AG08395 (cell line): ENCODE measurements around the gene SGSM1.

ENCODE experiments used
- DNase-seq: peaks from one replicate; pipeline ENCODE4 v3.0.0; 2012; ENCODE audit warnings: mixed read lengths, low spot score

Gene SGSM1

GRCh38 chr22:24807284-24807950 is 1.4 kb downstream of the SGSM1 start:
- DNase-seq: no peak

- no peak for DNase-seq
These were observed 3.3 kb downstream of the SGSM1 start for GRCh38 chr22:24809331-24809730.

GRCh38 chr22:24810043-24810749 is 4.2 kb downstream of the SGSM1 start:
- no peak for DNase-seq

- no peak for DNase-seq
These were observed 7.2 kb downstream of the SGSM1 start for GRCh38 chr22:24812950-24813775.

DNA sequence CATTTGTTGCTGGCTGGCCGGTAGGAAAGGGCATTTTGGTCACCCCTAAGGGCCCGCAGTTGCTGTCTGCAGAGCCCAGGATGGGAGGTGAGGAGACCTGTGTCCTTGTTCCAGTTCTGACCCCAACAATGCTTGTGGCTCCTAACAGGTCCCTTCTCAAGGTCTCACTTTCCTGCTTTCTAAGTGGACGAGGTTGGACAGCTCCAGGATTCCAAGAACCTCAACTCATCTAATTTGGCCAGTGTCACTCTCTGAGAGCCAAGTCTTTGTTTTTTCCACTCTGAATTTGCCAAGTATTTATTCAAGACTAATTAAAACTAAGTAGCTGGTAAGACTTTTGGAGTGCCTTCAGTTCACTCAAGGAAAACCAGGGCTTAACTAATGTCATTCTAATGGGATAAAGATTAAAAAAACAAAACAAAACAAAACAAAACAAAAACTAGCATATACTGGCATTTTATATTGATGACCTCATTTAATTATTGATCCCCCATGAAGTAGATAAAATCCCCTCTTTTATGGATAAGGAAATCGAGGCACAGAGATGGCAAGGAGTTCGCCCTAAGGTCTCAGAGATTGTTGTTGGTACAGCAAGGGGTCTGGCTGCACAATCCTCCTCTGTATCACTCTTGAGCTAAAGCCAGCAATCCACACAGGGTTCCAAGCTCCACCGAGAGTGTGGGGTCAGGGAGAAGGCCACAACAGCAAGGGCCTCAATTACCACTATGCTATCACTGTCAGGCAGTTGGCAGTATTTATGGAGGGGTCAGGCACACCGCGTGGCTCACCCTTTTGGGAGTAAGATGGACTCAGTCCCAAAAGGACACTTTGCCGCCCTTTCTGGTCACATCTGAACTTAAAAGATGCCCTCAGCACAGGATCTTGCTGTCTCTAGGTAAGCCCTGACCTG is 8.1 kb downstream of the SGSM1 start:
- no peak for DNase-seq

- no peak for DNase-seq
These were observed 10.8 kb downstream of the SGSM1 start for GRCh38 chr22:24816806-24817205.

DNA sequence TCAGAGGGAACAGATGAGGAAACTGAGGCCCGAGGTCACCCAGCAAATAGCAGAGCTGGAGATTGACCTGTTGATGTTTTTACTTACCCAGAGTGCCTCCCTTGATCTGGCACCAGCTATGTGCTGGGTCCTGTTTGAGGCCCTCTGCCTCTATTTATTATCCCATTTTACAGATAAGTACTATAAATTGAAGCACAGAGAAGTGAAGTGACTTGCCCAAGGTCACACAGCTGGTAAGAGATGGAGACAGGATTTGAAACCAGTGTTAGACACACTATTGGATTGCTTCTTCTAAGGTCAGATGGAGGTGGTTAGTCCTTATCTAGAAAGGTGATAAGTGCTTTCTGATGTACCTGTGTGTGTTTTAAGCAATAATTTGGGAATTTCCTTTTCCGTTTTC is 13.5 kb downstream of the SGSM1 start:
- no peak for DNase-seq

DNA sequence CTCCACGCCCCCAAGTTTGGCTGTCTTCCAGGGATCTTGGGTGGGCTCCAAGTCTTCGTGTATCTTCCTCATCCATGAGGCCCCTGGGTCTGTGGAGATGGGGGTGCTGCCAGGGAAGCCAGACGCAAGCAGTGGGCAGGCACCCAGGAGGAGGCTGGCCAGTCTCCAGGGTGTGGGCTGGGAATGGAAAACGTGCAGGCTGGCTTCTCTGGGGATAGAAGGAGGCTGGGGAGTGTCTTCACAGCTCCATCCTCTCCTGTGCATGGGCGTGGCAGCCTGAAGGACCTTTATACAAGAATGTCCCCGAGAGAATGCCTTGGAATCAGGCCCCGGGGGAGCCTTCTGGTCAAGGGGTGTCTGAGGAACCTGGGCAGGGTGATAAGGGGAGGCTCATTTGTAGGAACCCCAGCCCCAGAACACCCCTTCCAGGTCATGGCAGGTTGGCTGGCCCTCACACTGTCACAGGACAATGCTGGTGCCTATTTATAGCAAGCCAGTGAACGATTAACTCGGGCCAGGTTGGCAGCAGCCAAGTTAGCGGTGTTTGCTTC is 14.0 kb downstream of the SGSM1 start:
- no peak for DNase-seq

DNA sequence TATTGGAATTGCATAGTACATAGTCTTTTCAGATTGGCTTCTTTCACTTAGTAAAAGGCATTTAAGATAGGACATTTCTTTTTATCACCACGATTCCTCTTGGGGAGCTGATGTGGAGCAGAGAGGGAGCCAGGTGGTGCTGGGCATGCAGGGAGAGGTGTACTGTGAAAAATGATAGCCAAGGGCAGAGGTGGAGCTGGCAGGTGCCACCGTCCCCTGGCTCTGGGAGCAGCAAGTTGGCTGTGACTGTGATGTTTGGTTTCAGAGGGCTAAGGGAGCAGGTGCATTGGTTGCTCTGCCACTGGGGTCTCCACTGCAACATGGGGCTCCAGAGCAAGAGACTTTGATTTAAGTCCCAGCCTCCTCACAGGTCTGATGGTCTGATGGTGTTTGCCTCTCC is 16.5 kb downstream of the SGSM1 start:
- no peak for DNase-seq

GRCh38 chr22:24823787-24824186 is 17.8 kb downstream of the SGSM1 start:
- no peak for DNase-seq

DNA sequence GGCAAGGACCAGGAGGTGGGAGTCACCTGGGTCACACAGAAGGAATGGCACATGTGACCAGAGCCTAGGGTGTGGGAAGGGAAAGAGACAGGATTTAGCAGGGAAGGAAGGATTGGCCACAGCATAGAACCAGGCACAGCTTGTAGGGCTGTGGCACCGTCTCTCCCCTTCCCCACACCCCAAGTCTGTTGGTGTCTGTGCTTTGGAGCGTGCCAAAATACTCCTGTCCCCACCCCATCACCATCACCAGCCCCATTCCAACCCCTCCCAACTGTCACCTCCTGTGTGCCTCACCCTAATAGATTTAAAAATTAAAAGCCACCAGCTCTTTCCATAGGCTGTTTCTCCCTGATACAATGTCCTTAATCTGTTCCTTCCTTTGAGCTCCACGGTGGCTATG is 18.2 kb downstream of the SGSM1 start:
- DNase-seq: no peak

- no peak for DNase-seq
These were observed 18.9 kb downstream of the SGSM1 start for GRCh38 chr22:24824915-24825314.

DNA sequence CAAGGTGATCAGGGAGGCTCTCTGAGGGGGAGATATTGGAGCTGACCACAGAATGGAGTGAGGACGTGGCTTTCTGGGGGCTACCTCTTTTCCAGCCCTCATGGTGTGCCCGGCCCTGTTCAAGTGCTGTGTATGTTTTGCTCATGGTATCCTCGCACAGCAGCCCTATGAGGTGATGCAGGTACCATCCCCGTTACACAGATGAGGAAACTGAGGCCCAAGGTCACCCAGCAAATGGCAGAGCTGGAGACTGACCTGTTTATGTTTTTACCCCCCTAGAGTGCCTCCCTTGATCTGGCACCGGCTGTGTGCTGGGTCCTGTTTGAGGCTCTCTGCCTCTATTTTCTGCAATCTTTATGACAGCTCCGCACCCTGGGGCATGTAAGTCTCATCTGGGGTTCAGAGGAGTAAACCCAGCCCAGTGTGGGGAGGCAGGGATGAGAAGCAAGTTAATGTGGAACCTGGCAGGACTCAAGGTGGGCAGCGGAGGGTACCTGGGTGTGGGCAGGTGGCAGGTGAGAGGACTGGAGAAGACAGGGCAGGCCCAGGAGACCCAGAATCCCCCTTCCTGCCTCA is 20.8 kb downstream of the SGSM1 start:
- no peak for DNase-seq

GRCh38 chr22:24827296-24827695 is 21.3 kb downstream of the SGSM1 start:
- DNase-seq: no peak

GRCh38 chr22:24830205-24830979 is 24.4 kb downstream of the SGSM1 start:
- no peak for DNase-seq

- no peak for DNase-seq
These were observed 25.7 kb downstream of the SGSM1 start for GRCh38 chr22:24831687-24832086.

- DNase-seq: no peak
These were observed 28.0 kb downstream of the SGSM1 start for GRCh38 chr22:24833881-24834495.

- no peak for DNase-seq
These were observed 29.0 kb downstream of the SGSM1 start for GRCh38 chr22:24834845-24835570.

DNA sequence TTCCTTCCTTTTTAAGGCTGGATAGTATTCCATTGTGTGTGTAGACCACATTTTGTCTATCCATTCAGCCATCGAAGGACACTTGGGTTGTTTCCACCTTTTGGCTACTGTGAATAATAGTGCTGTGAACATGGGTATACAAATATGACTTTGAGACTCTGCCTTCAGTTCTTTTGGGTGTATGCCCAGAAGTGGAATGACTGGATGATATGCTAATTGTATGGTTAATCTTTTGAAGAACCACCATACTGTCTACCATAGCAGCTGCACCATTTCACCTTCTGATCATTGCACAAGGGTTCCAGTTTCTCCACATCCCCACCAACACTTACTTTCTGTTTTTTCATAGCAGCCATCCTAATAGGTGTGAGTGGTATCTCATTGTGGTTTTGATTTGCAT is 30.3 kb downstream of the SGSM1 start:
- DNase-seq: no peak
